SK-MEL-5 (cell line): ENCODE data around the gene ANKS1A. TPM values are rescaled to one million over a fixed set of nuclear protein-coding genes. Genes with fewer than 3 reads are reported as not detected.
"Not testable (repeated sequence)": the region's sequence is repeated elsewhere in the genome, so short reads cannot be mapped to it uniquely, and the experiment has no call there.

Experiments
- DNase-seq: peaks from one replicate; pipeline ENCODE4 v3.0.0-alpha.2; 2016; ENCODE audit warnings: low read depth, low spot score
- in situ Hi-C: cut with HindIII; loops from 2 replicates; pipeline ENCODE4 v1.10.0; 2016; ENCODE audit warnings: low sequenced_read_pairs, high pct_unique_total_duplicates, low pct_unique_long_range_greater_than_20kb
- total RNA-seq: library from RNA; depleted of rRNA; stranded (reverse); fragments of >200 nt; shearing (Covaris generic); gene quantifications from 2 replicates; pipeline ENCODE4 v1.2.3, GENCODE V29; 2014

ANKS1A gene
- total RNA-seq, 1 experiment from 2014 or later, result 13.6 TPM

DNA sequence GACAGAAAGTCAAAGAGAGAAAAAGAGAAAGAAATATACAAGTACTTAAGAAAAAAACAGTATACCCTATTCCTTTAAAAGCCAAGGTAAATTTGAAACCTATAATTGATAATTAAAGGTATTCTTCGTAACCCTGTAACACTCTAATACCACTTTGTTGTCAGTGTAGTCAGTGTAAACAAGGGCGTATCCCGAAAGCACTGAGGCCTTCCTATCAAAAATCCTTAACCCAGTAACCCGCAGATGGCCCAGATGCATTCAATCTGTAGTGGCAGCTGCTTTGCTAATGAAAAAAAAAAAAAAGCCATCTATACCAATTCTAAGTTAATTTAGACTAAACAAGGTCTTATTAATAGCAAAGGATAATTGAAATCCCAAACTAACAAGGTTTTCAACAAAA lies 110.9 kb downstream of the ANKS1A start:
- DNase-seq, in situ Hi-C loops: not testable (repeated sequence)

- DNase-seq, in situ Hi-C loops: not testable (repeated sequence)
Measured at GRCh38 chr6:35001349-35001748, 112.3 kb downstream of the ANKS1A start.

GRCh38 chr6:35003886-35004530 lies 115.0 kb downstream of the ANKS1A start:
- in situ Hi-C loops, DNase-seq: not testable (repeated sequence)

- in situ Hi-C loops, result no loop called here
- DNase-seq, result no peak
Measured at GRCh38 chr6:35007016-35007415, 118.0 kb downstream of the ANKS1A start.

GRCh38 chr6:35008858-35009257 lies 119.8 kb downstream of the ANKS1A start:
- in situ Hi-C loops, result no loop called here

GRCh38 chr6:35011096-35012041 lies 122.3 kb downstream of the ANKS1A start:
- in situ Hi-C loops, result no loop called here
- DNase-seq, result peak; percentile 42

More at GRCh38 chr6:35008858-35009257, 119.8 kb downstream of the ANKS1A start:
- DNase-seq, result peak; percentile 97

DNA sequence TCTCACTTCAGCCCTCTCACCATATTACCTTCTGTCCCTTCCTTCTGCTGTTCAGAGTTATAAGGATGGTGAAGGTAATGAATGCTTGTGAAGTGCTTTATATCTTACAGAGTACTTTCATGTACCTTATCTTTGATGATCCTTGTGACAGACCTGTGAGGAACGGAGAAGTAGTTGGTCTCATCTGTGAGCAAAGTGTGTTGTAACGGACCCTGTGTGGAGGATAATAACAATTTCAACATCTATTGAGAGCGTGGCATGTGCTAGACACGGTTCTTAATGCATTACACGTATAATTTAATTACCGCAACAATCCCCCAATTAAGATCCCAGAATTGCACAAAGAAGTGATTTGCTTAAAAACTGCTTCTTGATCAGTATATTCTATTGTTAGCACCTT lies 124.6 kb downstream of the ANKS1A start:
- in situ Hi-C loops, result no loop called here
- no peak for DNase-seq

- in situ Hi-C loops, result no loop called here
- peak; percentile 97 for DNase-seq
Measured at GRCh38 chr6:35014341-35014740, 125.3 kb downstream of the ANKS1A start.

DNA sequence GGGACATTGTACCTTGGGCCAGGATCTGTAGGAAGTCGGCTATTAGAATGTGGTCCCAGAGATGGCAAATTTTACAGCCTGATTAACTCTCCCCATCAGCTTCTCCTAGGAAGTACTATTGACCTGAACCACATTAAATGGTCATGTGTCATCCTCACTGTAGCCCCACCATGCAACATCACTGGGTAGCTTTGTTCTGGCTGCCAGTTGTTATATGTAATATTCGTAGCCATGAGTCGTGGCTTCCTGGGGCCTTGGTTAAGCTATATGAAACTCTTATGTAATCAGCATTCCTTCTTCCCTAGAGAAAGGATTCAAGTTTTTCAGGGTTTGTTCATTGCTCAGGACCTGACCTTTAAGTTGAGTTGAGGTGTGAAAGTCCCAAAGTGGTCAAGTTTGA lies 125.7 kb downstream of the ANKS1A start:
- in situ Hi-C loops, result no loop called here
- DNase-seq, result peak; percentile 94

DNA sequence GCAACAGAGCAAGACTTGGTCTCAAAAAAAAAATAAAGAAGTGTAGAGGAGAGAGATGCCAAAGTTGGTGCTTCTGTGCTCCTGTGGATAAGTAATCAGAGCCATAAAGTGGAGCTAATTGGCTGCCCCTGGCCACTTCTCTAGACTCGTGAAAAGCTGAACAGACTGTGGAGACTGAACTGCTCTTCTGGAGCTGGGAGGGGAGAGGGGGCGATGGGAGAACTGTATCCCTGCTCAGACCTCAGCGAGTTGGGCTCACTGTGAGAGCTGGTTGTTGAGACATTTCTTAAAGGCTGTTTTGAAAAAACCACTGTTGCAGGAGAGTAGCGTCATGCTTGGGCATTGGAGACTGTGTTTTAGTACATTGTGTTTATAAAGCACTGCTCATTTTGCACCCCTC lies 126.4 kb downstream of the ANKS1A start:
- in situ Hi-C loops, result no loop called here
- no peak for DNase-seq

GRCh38 chr6:35015996-35016395 lies 126.9 kb downstream of the ANKS1A start:
- in situ Hi-C loops, result no loop called here

DNA sequence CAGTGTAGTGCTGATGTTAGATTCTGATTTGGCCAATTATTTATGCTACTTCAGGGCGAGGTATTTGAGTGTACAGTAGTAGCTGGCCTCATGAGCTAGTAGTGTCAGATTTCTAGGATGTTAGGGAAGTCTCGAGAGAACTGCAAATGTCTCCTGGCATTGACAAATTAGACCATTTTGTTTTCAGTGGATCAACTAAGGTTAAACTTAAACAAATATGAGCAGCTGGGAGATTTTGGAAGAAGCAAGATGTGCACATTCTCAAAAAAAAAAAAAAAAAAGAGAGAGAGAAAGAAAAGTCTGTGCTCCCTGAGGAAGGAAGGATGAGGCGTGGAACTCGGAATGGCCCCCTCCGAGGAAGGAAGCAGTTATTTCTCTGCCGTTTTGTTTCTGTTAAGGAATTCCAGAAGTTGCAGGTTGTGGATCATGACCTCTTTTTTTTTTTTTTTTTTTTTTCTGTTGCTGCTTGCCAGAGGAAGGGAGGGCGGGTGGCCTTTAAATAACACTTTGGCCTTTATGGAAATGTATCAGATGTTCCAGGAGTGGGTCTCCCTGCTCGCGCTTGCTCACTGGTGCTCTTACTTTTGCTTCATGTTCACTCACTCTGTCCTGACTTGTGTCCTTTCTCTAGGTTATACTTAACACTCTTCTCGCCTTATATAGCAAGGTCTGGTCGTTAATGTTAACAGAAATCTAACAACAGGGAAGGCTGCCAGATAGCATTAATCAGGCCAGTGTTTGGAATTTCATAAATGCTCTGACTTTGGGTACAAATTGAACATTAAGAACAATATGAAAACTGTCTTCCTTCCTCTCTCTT lies 127.7 kb downstream of the ANKS1A start:
- peak; percentile 41 for DNase-seq
- in situ Hi-C loops, result no loop called here

More at GRCh38 chr6:35015996-35016395, 126.9 kb downstream of the ANKS1A start:
- DNase-seq, result no peak

DNA sequence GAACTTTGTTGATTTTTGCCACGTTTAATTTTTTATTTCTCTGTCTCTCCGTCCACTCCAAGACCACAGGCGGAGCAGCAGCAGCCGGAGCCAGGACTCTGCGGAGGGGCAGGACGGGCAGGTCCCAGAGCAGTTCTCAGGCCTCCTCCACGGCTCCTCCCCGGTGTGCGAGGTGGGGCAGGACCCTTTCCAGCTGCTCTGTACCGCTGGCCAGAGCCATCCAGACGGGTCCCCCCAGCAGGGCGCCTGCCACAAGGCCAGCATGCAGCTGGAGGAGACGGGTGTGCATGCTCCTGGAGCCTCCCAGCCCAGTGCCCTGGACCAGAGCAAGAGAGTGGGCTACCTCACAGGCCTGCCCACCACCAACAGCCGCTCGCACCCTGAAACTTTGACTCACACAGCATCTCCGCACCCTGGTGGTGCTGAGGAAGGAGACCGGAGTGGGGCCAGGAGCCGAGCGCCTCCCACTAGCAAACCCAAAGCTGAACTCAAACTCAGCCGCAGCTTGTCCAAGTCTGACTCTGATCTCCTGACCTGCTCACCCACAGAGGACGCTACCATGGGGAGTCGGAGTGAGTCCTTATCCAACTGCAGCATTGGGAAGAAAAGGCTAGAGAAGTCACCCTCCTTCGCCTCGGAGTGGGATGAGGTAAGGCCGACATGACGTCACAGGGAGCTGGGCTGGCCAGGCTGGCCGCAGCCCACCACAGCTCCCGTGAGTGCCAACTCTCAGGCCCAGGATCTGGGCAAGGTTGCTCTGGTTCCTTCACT lies 128.5 kb downstream of the ANKS1A start:
- in situ Hi-C loops, result no loop called here
- DNase-seq, result no peak

DNA sequence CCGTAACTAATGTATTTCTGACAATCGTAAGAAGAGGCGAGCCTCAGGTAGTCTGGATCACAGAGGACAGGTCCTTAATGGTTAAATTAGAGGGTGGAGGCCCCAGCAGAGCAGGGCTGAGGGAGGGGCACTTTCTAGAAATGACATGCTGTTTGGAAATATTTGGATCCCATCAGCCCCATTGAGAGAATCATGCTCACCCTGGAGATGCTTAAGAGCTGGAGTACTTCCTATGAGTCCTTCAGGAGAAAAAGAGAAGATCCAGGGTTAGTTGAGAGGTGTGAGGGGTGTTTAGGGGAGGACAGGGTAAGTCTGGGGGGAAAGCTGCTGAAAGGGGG lies 129.1 kb downstream of the ANKS1A start:
- DNase-seq, result no peak
- in situ Hi-C loops, result no loop called here

DNA sequence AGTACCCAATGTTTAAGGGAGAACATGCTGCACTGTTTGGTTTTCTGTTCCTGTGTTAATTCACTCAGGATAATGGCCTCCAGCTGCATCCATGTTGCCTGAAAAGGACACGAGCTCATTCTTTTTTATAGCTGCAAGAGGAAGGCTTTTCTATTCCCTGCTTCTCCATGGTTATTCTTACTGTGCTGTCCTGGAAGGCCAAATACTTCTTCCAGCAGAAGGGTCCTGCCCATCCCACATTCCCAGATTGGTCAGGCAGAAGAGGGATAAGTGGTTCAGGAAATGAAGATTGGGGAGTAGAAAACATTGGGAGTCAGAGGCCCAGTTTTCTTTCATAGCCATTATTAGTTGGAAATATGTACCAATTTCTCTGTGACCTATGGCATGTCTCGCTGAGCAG lies 129.7 kb downstream of the ANKS1A start:
- in situ Hi-C loops, result no loop called here
- no peak for DNase-seq

DNA sequence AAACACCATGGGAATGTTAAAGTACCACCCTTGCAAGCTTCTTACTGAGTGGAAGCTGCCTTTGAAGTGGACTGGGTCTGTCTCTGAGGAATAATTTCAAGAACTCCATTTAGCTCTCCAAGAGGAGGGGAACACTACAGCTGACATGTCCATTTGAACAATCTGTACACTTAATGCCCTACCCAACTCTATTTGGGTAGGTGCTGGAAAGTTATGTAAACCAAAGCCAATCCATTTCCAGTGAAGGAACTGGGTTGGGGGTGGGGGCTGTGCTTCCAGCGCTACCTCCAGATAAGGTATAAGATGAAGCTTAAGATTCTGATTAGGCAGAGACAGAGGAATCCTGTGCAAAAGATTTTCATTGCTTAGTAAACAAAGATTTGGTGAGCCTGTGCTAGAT lies 130.1 kb downstream of the ANKS1A start:
- in situ Hi-C loops, result no loop called here
- DNase-seq, result no peak

DNA sequence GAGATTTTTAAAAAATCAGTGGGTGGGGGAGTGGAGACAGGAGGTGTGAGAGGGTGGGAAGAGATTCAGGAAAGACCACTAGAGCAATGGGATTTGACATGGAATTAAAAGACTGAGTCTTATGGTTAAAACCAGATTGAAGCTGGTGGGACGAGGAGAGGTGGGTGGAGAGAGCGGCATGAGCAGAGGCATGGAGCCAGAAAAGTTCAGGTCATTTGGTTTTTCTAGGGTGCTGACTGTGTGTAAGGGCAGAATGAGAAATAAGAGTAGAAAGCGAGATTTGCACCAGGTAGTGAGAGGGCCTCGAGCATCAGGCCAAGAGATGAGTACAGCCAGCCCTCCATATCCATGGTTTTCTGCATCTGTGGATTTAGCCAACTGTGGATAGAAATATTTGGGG lies 130.8 kb downstream of the ANKS1A start:
- in situ Hi-C loops, result no loop called here
- no peak for DNase-seq
